Hypothalamus (tissue), 51 donors: ENCODE data around the gene ARL4D.

ENCODE experiments used
- DNase-seq, 51 donors: peaks; one replicate each; lab custom pipeline; 2025; lab: John Stamatoyannopoulos, UW

The ARL4D gene

GRCh38 chr17:43449470-43450248 is 50.9 kb downstream of the ARL4D start:
- DNase-seq = no peak
